Uterus (tissue), 2 donors: ENCODE data around the gene KRTAP5-11.
"Not testable (repeated sequence)": the region's sequence is repeated elsewhere in the genome, so short reads cannot be mapped to it uniquely, and the experiment has no call there.

Experiments used
- CTCF ChIP-seq, 4 experiments: fragments of 200-600 bp in 2 of 4; fragments of 450-650 bp in 2 of 4; sonication (generic) in 2 of 4; IDR thresholded peaks; one replicate each; pipeline ENCODE4 v1.5.1; 2016 to 2019; ENCODE audit warnings: antibody characterized with exemption in 4 of 4, mild to moderate bottlenecking in 2 of 4, moderate library complexity in 1 of 4
- POLR2A ChIP-seq, 2 donors: fragments of 450-650 bp; IDR thresholded peaks; one replicate each; pipeline ENCODE4 v1.6.1; 2016; ENCODE audit warnings: antibody characterized with exemption in 2 of 2, mild to moderate bottlenecking in 1 of 2, moderate library complexity in 1 of 2

- not testable (repeated sequence) for TF ChIP-seq CTCF, POLR2A (IDR thresholded peaks at IDR 0.05)
These were observed 6.9 kb upstream of the KRTAP5-11 start for GRCh38 chr11:71589546-71589920.
